G401 (cell line): Measurements from ENCODE around the gene CHD8. TPM values are rescaled to one million over a fixed set of nuclear protein-coding genes. Genes with fewer than 3 reads are reported as not detected.
"Not testable (repeated sequence)": the region's sequence is repeated elsewhere in the genome, so short reads cannot be mapped to it uniquely, and the experiment has no call there.

Source experiments
- DNase-seq: peaks from one replicate; pipeline ENCODE4 v3.0.0-alpha.2; 2015; ENCODE audit warnings: low spot score
- in situ Hi-C: cut with HindIII; loops from 2 replicates; pipeline ENCODE4 v1.10.0; 2016; ENCODE audit warnings: low sequenced_read_pairs, mixed read lengths
- total RNA-seq: library from RNA; depleted of rRNA; stranded (reverse); fragments of >200 nt; shearing (Covaris generic); gene quantifications from 2 replicates; pipeline ENCODE4 v1.2.3, GENCODE V29; 2014; rRNA removed

CHD8 gene
- total RNA-seq, 1 experiment from 2014 or later: 54.4 TPM

- in situ Hi-C loops: no loop called here
- DNase-seq: no peak
These were observed 73.8 kb downstream of the CHD8 start for GRCh38 chr14:21382095-21382494.

- in situ Hi-C loops: no loop called here
- no peak for DNase-seq
These were observed 76.6 kb downstream of the CHD8 start for GRCh38 chr14:21379338-21379737.

GRCh38 chr14:21373980-21374379 lies 81.9 kb downstream of the CHD8 start:
- no peak for DNase-seq
- in situ Hi-C loops: no loop called here

- in situ Hi-C loops, DNase-seq: not testable (repeated sequence)
These were observed 83.1 kb downstream of the CHD8 start for GRCh38 chr14:21372814-21373213.

GRCh38 chr14:21369949-21370679 lies 85.8 kb downstream of the CHD8 start:
- no peak for DNase-seq
- in situ Hi-C loops: no loop called here

GRCh38 chr14:21367582-21368144 lies 88.3 kb downstream of the CHD8 start:
- no peak for DNase-seq
- in situ Hi-C loops: no loop called here

GRCh38 chr14:21356511-21356910 lies 99.4 kb downstream of the CHD8 start:
- in situ Hi-C loops: no loop called here
- no peak for DNase-seq

GRCh38 chr14:21352587-21352986 lies 103.3 kb downstream of the CHD8 start:
- DNase-seq: no peak
- in situ Hi-C loops: no loop called here

- in situ Hi-C loops: no loop called here
- no peak for DNase-seq
These were observed 105.4 kb downstream of the CHD8 start for GRCh38 chr14:21350539-21350938.

- DNase-seq: no peak
- in situ Hi-C loops: no loop called here
These were observed 108.7 kb downstream of the CHD8 start for GRCh38 chr14:21347201-21347600.

GRCh38 chr14:21346532-21347135 lies 109.3 kb downstream of the CHD8 start:
- DNase-seq: no peak

GRCh38 chr14:21343035-21343794 lies 112.7 kb downstream of the CHD8 start:
- in situ Hi-C loops: no loop called here
- no peak for DNase-seq

More at GRCh38 chr14:21346532-21347135, 109.3 kb downstream of the CHD8 start:
- in situ Hi-C loops: no loop called here

Other genes starting within 250 kb of the CHD8 start
- gene HNRNPC, start 186.7 kb downstream of the CHD8 start, total RNA-seq: 1,370 and 1,766 TPM in 2 replicates
- 0.18 TPM in 1 of 2 replicates, not detected in the other for gene RPGRIP1, start 176.0 kb downstream of the CHD8 start, total RNA-seq
- gene SUPT16H, start 72.1 kb downstream of the CHD8 start, total RNA-seq: 70.3 and 87.7 TPM in 2 replicates
- 9.0 and 13.4 TPM in 2 replicates for gene RAB2B, start 20.8 kb upstream of the CHD8 start, total RNA-seq
- 45.6 and 56.6 TPM in 2 replicates for gene TOX4, start 21.1 kb upstream of the CHD8 start, total RNA-seq
- 75.0 and 77.5 TPM in 2 replicates for gene METTL3, start 55.2 kb upstream of the CHD8 start, total RNA-seq
- 15.0 and 15.3 TPM in 2 replicates for gene SALL2, start 70.2 kb upstream of the CHD8 start, total RNA-seq
- not detected in 2 replicates for gene OR10G3, start 124.0 kb upstream of the CHD8 start, total RNA-seq
- not detected in 2 replicates for gene OR10G2, start 178.8 kb upstream of the CHD8 start, total RNA-seq
- gene OR4E2, start 197.7 kb upstream of the CHD8 start, total RNA-seq: not detected in 2 replicates
- not detected in 2 replicates for gene OR4E1, start 217.7 kb upstream of the CHD8 start, total RNA-seq